Smooth muscle cell (in vitro differentiated cells): ENCODE results near the gene TFR2. TPM values are rescaled to one million over a fixed set of nuclear protein-coding genes. Genes with fewer than 3 reads are reported as not detected.
"Not testable (repeated sequence)": the region's sequence is repeated elsewhere in the genome, so short reads cannot be mapped to it uniquely, and the experiment has no call there.

Source experiments
- DNase-seq: peaks from one replicate; lab custom pipeline; 2025; ENCODE audit not compliant: unreplicated experiment; lab: John Stamatoyannopoulos, UW
- H2AFZ ChIP-seq: fragments of 200-600 bp; sonication (generic); 2 replicates; pipeline ENCODE4 v1.6.0; 2016; ENCODE audit warnings: antibody characterized with exemption, low read depth, mild to moderate bottlenecking
- H3F3A ChIP-seq: fragments of 200-600 bp; sonication (generic); 2 replicates; pipeline ENCODE4 v1.6.0; 2017; ENCODE audit warnings: antibody characterized with exemption, low read depth
- H3K27ac ChIP-seq: fragments of 200-600 bp; sonication (generic); 2 replicates; pipeline ENCODE4 v1.5.1; 2016; ENCODE audit warnings: low read depth, mild to moderate bottlenecking
- H3K27me3 ChIP-seq: fragments of 200-600 bp; sonication (generic); 2 replicates; pipeline ENCODE4 v1.6.1; 2016; ENCODE audit warnings: low read depth, mild to moderate bottlenecking
- H3K36me3 ChIP-seq: fragments of 200-600 bp; sonication (generic); 2 replicates; pipeline ENCODE4 v1.5.1; 2016; ENCODE audit warnings: low read depth
- H3K4me1 ChIP-seq: fragments of 200-600 bp; sonication (generic); 2 replicates; pipeline ENCODE4 v1.5.1; 2016; ENCODE audit warnings: low read depth
- H3K4me2 ChIP-seq: fragments of 200-600 bp; sonication (generic); 2 replicates; pipeline ENCODE4 v1.6.0; 2016; ENCODE audit warnings: mild to moderate bottlenecking
- H3K4me3 ChIP-seq: fragments of 200-600 bp; sonication (generic); 2 replicates; pipeline ENCODE4 v1.5.1; 2016; ENCODE audit warnings: mild to moderate bottlenecking
- H3K79me2 ChIP-seq: fragments of 200-600 bp; sonication (generic); 2 replicates; pipeline ENCODE4 v1.6.0; 2016; ENCODE audit warnings: low read depth, mild to moderate bottlenecking
- H3K9ac ChIP-seq: fragments of 200-600 bp; sonication (generic); 2 replicates; pipeline ENCODE4 v1.6.0; 2016; ENCODE audit warnings: low read depth
- H3K9me3 ChIP-seq: fragments of 200-600 bp; sonication (generic); replicated peaks from 2 replicates; pipeline ENCODE4 v1.5.1; 2016; ENCODE audit warnings: low read depth
- H4K20me1 ChIP-seq: fragments of 200-600 bp; sonication (generic); 2 replicates; pipeline ENCODE4 v1.6.0; 2016; ENCODE audit warnings: low read depth
- whole genome bisulfite sequencing: methylation state at CpG from one replicate; pipeline ENCODE4 v1.1.7; 2016; ENCODE audit warnings: low lambda C conversion rate; 5-methylcytosine and 5-hydroxymethylcytosine counted together
- polyA plus RNA-seq: library from polyadenylated mRNA; unstranded; fragments of >200 nt; fragmentation: Nextera tagmentation; extraction: Ambion mirVana; gene quantifications from 2 replicates; pipeline ENCODE4 v1.2.1, GENCODE V29; 2016
- total RNA-seq: library from RNA; depleted of rRNA; stranded (reverse); fragments of >200 nt; gene quantifications from 2 replicates; pipeline ENCODE4 v1.2.3, GENCODE V29; 2014
- TF ChIP-seq, protein P1 (sequence below): fragments of 200-600 bp; sonication (generic); IDR thresholded peaks from 2 replicates; pipeline ENCODE4 v1.5.1; 2017; ENCODE audit warnings: borderline replicate concordance, mild to moderate bottlenecking, antibody characterized with exemption; ENCODE audit not compliant: insufficient read depth, poor library complexity, severe bottlenecking

Gene TFR2
- total and polyA plus RNA-seq, 2 experiments from 2014 or later: 1.9 to 3.2 TPM

DNA sequence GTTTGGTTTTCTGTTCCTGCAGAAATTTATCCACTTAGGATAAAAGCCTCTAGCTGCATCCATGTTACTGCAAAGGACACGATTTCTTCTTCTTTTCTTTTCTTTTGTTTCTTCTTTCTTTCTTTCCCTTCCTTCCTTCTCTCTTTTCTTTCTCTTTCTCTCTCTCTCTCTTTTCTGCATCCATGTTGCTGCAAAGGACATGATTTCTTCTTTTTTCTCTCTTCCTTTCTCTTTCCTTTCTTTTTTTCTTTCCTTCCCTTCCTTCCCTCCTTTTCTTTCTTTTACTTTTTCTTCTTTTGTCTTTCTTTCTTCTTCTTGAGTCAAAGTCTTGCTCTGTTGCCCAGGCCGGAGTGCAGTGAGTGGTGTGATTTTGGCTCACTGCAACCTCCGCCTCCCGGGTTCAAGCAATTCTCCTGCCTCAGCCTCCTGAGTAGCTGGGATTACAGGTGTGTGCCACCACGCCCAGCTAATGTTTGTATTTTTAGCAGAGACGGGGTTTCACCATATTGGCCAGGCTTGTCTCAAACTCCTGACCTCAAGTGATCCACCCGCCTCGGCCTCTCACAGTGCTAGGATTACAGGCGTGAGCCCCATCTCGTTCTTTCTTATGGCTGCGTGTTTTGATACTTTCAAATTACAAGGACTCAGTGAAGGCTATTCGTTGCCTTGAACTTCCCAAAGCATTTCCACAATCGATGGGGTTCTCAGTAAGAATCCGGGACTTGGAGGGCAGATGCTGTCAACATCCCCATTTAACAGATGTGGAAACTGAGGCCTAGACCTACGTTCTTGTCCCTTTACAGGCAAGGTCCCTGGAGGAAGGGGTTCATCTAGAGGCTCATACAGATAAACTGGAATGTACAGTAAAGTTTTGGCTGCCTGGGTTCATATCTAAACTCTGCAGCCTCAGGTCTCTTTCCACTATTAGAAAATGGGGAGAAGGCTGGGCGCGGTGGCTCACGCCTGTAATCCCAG lies 30.3 kb upstream of the TFR2 start:
- Histone ChIP-seq H3K36me3 (no peaks in the 10 kb centered on the region), H3K27ac (no peak overlapping the region), H3K9ac (no peak overlapping the region), H3K4me2 (no peak overlapping the region), H2AFZ (no peak overlapping the region), H4K20me1 (peaks cover 24% of the 10 kb centered on the region), H3K79me2 (peaks cover 28% of the 10 kb centered on the region), H3K4me1 (no peaks in the 10 kb centered on the region), H3K4me3 (no peak overlapping the region), H3F3A (peaks cover 4% of the 10 kb centered on the region), H3K27me3 (no peaks in the 10 kb centered on the region), H3K9me3 (no peaks in the 10 kb centered on the region)
- DNase-seq: no peak
- 94% methylated on average over 18 of the region's 18 CpGs for WGBS
- TF ChIP-seq, protein P1, sequence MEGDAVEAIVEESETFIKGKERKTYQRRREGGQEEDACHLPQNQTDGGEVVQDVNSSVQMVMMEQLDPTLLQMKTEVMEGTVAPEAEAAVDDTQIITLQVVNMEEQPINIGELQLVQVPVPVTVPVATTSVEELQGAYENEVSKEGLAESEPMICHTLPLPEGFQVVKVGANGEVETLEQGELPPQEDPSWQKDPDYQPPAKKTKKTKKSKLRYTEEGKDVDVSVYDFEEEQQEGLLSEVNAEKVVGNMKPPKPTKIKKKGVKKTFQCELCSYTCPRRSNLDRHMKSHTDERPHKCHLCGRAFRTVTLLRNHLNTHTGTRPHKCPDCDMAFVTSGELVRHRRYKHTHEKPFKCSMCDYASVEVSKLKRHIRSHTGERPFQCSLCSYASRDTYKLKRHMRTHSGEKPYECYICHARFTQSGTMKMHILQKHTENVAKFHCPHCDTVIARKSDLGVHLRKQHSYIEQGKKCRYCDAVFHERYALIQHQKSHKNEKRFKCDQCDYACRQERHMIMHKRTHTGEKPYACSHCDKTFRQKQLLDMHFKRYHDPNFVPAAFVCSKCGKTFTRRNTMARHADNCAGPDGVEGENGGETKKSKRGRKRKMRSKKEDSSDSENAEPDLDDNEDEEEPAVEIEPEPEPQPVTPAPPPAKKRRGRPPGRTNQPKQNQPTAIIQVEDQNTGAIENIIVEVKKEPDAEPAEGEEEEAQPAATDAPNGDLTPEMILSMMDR: no peak

DNA sequence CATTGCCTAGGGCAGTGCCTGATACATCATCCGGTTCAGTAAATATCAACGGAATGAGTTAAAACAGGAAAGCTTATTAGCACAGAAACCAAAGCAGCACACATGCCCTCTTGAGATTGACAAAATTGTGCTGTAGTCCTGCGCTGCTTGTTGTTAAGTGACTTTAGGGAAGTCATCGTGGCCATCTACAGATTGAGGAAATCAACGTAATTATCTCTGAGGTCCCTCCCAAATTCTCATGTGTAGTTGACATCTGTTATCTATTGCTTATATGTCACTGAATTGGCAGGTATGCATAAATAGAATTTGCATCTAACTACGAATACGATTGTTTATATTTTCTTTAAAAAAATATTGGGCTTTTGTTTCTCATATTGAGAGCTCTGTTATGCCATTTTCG lies 28.7 kb upstream of the TFR2 start:
- H3K79me2 ChIP-seq: peaks cover 13% of the 10 kb centered on the region
- H3K4me3 ChIP-seq: no peak overlapping the region
- no peak for DNase-seq
- no peak overlapping the region for H2AFZ ChIP-seq
- no peaks in the 10 kb centered on the region for H3K9me3 ChIP-seq
- peaks cover 8% of the 10 kb centered on the region for H4K20me1 ChIP-seq
- H3F3A ChIP-seq: no peaks in the 10 kb centered on the region
- TF ChIP-seq, protein P1: no peak
- whole genome bisulfite sequencing: 85% methylated on average over 8 of the region's 8 CpGs
- H3K4me2 ChIP-seq: no peak overlapping the region
- H3K9ac ChIP-seq: no peak overlapping the region
- H3K27me3 ChIP-seq: no peaks in the 10 kb centered on the region
- H3K27ac ChIP-seq: no peak overlapping the region
- no peaks in the 10 kb centered on the region for H3K36me3 ChIP-seq
- H3K4me1 ChIP-seq: no peaks in the 10 kb centered on the region

DNA sequence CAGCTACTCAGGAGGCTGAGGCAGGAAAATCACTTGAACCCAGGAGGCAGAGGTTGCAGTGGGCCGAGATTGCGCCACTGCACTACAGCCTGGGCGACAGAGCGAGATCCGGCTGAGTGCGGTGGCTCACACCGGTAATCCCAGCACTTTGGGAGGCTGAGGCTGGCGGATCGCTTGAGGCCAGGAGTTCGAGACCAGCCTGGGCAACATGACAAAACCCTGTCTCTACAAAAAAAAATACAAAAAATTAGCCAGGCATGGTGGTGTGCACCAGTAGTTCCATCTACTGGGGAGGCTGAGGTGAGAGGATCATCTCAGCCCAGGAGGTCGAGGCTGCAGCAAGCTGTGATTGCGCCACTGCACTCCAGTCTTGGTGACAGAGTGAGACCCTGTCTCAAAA lies 27.8 kb upstream of the TFR2 start:
- H3K4me1 ChIP-seq, H3K27ac ChIP-seq, H3K27me3 ChIP-seq, H3K79me2 ChIP-seq, H2AFZ ChIP-seq, H3K4me3 ChIP-seq, H3K9ac ChIP-seq, H3K4me2 ChIP-seq, DNase-seq, H3K36me3 ChIP-seq, H4K20me1 ChIP-seq, H3F3A ChIP-seq, H3K9me3 ChIP-seq: not testable (repeated sequence)
- 96% methylated on average over 12 of the region's 12 CpGs for WGBS

DNA sequence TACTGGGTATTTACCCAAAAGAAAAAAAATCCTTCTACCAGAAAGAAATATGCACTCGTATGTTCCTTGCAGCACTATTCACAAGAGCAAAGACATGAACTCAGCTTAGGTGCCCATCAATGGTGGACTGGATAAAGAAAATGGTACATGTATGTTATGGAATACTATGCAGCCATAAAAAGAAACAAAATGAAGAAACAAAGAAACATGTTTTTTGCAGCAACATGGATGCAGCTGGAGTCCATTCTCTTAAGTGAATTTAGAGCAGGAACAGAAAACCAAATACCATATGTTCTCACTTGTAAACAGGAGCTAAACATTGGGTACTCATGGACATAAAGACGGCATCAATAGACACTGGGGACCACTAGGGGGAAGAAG lies 26.7 kb upstream of the TFR2 start:
- no peak for DNase-seq
- H3K79me2 ChIP-seq: no peaks in the 10 kb centered on the region
- H3K9ac ChIP-seq: no peak overlapping the region
- H3K9me3 ChIP-seq: no peaks in the 10 kb centered on the region
- H3K4me1 ChIP-seq: no peaks in the 10 kb centered on the region
- TF ChIP-seq, protein P1: no peak
- H4K20me1 ChIP-seq: no peaks in the 10 kb centered on the region
- H3K4me3 ChIP-seq: no peak overlapping the region
- no peaks in the 10 kb centered on the region for H3F3A ChIP-seq
- no peak overlapping the region for H3K4me2 ChIP-seq
- H3K27me3 ChIP-seq: no peaks in the 10 kb centered on the region
- no peak overlapping the region for H3K27ac ChIP-seq
- 94% methylated on average over 2 of the region's 2 CpGs for WGBS
- H2AFZ ChIP-seq: no peak overlapping the region
- no peaks in the 10 kb centered on the region for H3K36me3 ChIP-seq
